Measurements from ENCODE around the gene NTSR1. TPM values are rescaled to one million over a fixed set of nuclear protein-coding genes. Genes with fewer than 3 reads are reported as not detected.

NTSR1 gene
- polyA plus RNA-seq, 3 donors, result 0.35 to 2.5 (median 0.40) TPM

- peaks cover 1 to 3% (median 2%) of the 10 kb centered on the region in 3 donors for H3K27me3 Mint-ChIP-seq (ENCODE audit: low read depth in 3 of 3)
- Histone ChIP-seq H3K27ac (ENCODE audit: low read depth in 1 of 2, low read length in 2 of 2) (no peak overlapping the region), H3K36me3 (replicated peaks in 1 of 2; ENCODE audit: control insufficient read depth in 1 of 2, insufficient read depth in 2 of 2, low read length in 2 of 2) (no peaks in the 10 kb centered on the region), H4K20me1 (ENCODE audit: insufficient read depth, low read length) (no peaks in the 10 kb centered on the region), H3K9me3 (replicated peaks in 1 of 2; ENCODE audit: control insufficient read depth in 1 of 2, insufficient read depth in 1 of 2, low read length in 2 of 2) (no peaks in the 10 kb centered on the region), H3K4me1 (ENCODE audit: control insufficient read depth in 1 of 2, insufficient read depth in 2 of 2, low read length in 2 of 2) (peaks cover 36 to 45% of the 10 kb centered on the region in 2 donors), H3K4me3 (replicated peaks in 1 of 3; ENCODE audit: low read depth in 2 of 3, low read length in 3 of 3) (no peak overlapping the region), H3K4me2 (replicated peaks; ENCODE audit: extremely low read depth, low read length, poor library complexity, severe bottlenecking) (no peak overlapping the region), H3K9ac (ENCODE audit: insufficient read depth, low read length, poor library complexity, severe bottlenecking) (no peak overlapping the region), H3K27me3 (ENCODE audit: control insufficient read depth in 2 of 2, insufficient read depth in 2 of 2, low read length in 2 of 2) (no peaks in the 10 kb centered on the region), H3K79me2 (ENCODE audit: insufficient read depth, low read length) (no peaks in the 10 kb centered on the region), H2AFZ (ENCODE audit: insufficient read depth, low read depth, low read length, poor library complexity, severe bottlenecking) (no peak overlapping the region)
- H3K4me3 Mint-ChIP-seq, result no peak overlapping the region
- H3K27ac Mint-ChIP-seq, result no peak overlapping the region
- H3K4me1 Mint-ChIP-seq, result peaks cover 42% of the 10 kb centered on the region
- WGBS (ENCODE audit: insufficient coverage), result 100% methylated on average over 2 of the region's 6 CpGs
- DNase-seq, result no peak
- H3K9me3 Mint-ChIP-seq, result no peaks in the 10 kb centered on the region
- H3K36me3 Mint-ChIP-seq, result peaks cover 5 to 6% of the 10 kb centered on the region in 2 donors
- intact Hi-C loops (cut with micrococcal nuclease), result loop anchor here (5.0 kb wide), 2 partner anchors 50 to 65 kb away; no protein-coding TSS in a partner anchor
- TF ChIP-seq CTCF (IDR thresholded peaks at IDR 0.05), result no peak
These were observed 33.9 kb downstream of the NTSR1 start for GRCh38 chr20:62742550-62742949.

- Mint-ChIP-seq H3K4me3 (no peak overlapping the region), H3K27ac (peak overlapping the region in 1 of 7 donors; percentile 50), H3K27me3 (ENCODE audit: low read depth in 3 of 3) (peaks cover 1 to 3% (median 2%) of the 10 kb centered on the region in 3 donors), H3K9me3 (peaks cover under 1 to 2% (median 1%) of the 10 kb centered on the region in 7 donors), H3K36me3 (peaks cover 5 to 6% of the 10 kb centered on the region in 2 donors), H3K4me1 (peaks cover 44% of the 10 kb centered on the region)
- H3K79me2 ChIP-seq (ENCODE audit: insufficient read depth, low read length), result no peaks in the 10 kb centered on the region
- DNase-seq, result no peak
- H3K4me2 ChIP-seq (replicated peaks; ENCODE audit: extremely low read depth, low read length, poor library complexity, severe bottlenecking), result no peak overlapping the region
- no peak for TF ChIP-seq CTCF (IDR thresholded peaks at IDR 0.05)
- 88% methylated on average over 15 of the region's 21 CpGs for WGBS (ENCODE audit: insufficient coverage)
- H2AFZ ChIP-seq (ENCODE audit: insufficient read depth, low read depth, low read length, poor library complexity, severe bottlenecking), result no peak overlapping the region
- H3K4me1 ChIP-seq (ENCODE audit: control insufficient read depth in 1 of 2, insufficient read depth in 2 of 2, low read length in 2 of 2), result peaks cover 36 to 44% of the 10 kb centered on the region in 2 donors
- H3K27ac ChIP-seq (ENCODE audit: low read depth in 1 of 2, low read length in 2 of 2), result no peak overlapping the region
- intact Hi-C loops (cut with micrococcal nuclease), result loop anchor here (5.0 kb wide), 2 partner anchors 49 to 66 kb away; no protein-coding TSS in a partner anchor
- no peak overlapping the region for H3K4me3 ChIP-seq (replicated peaks in 1 of 3; ENCODE audit: low read depth in 2 of 3, low read length in 3 of 3)
- H3K9ac ChIP-seq (ENCODE audit: insufficient read depth, low read length, poor library complexity, severe bottlenecking), result no peak overlapping the region
- no peaks in the 10 kb centered on the region for H3K36me3 ChIP-seq (replicated peaks in 1 of 2; ENCODE audit: control insufficient read depth in 1 of 2, insufficient read depth in 2 of 2, low read length in 2 of 2)
- no peaks in the 10 kb centered on the region for H4K20me1 ChIP-seq (ENCODE audit: insufficient read depth, low read length)
- no peaks in the 10 kb centered on the region for H3K9me3 ChIP-seq (replicated peaks in 1 of 2; ENCODE audit: control insufficient read depth in 1 of 2, insufficient read depth in 1 of 2, low read length in 2 of 2)
- no peaks in the 10 kb centered on the region for H3K27me3 ChIP-seq (ENCODE audit: control insufficient read depth in 2 of 2, insufficient read depth in 2 of 2, low read length in 2 of 2)
These were observed 34.5 kb downstream of the NTSR1 start for GRCh38 chr20:62742979-62743776.
